Measurements from ENCODE around the gene ZFP1.

ZFP1 gene

GRCh38 chr16:75197522-75198134, 49.3 kb downstream of the ZFP1 start:
- TF ChIP-seq CTCF (IDR thresholded peaks at IDR 0.05; ENCODE audit: borderline replicate concordance, extremely low read depth, low read length, poor library complexity, severe bottlenecking) (peak; percentile 10), EZH2 (IDR thresholded peaks at IDR 0.05; ENCODE audit: borderline replicate concordance, low read depth, low read length, severe bottlenecking) (no peak)
- no peak for DNase-seq
- no peak for ATAC-seq (ENCODE audit: insufficient read depth, low read depth)

GRCh38 chr16:75198135-75198600, 49.8 kb downstream of the ZFP1 start:
- H3K36me3 ChIP-seq (ENCODE audit: insufficient read depth, low read length), result no peaks in the 10 kb centered on the region
- no peak overlapping the region for H3K4me2 ChIP-seq (ENCODE audit: insufficient read depth, low read length)
- DNase-seq, result no peak
- no peak for ATAC-seq (ENCODE audit: insufficient read depth, low read depth)
- H3K9ac ChIP-seq (ENCODE audit: low read depth, low read length), result no peak overlapping the region
- no peaks in the 10 kb centered on the region for H3K79me2 ChIP-seq (ENCODE audit: insufficient read depth, low read length)
- no peaks in the 10 kb centered on the region for H4K20me1 ChIP-seq (ENCODE audit: insufficient read depth, low read length)
- no peak overlapping the region for H3K27ac ChIP-seq (ENCODE audit: low read length)
- no peaks in the 10 kb centered on the region for H3K9me3 ChIP-seq (ENCODE audit: insufficient read depth, low read length, severe bottlenecking)
- no peaks in the 10 kb centered on the region for H3K27me3 ChIP-seq (ENCODE audit: insufficient read depth, low read length, poor library complexity)
- peaks cover 4% of the 10 kb centered on the region for H3K4me1 ChIP-seq (ENCODE audit: insufficient read depth, low read length)
- TF ChIP-seq CTCF (IDR thresholded peaks at IDR 0.05; ENCODE audit: borderline replicate concordance, extremely low read depth, low read length, poor library complexity, severe bottlenecking) (no peak), EZH2 (IDR thresholded peaks at IDR 0.05; ENCODE audit: borderline replicate concordance, low read depth, low read length, severe bottlenecking) (no peak)
- no peak overlapping the region for H3K4me3 ChIP-seq (ENCODE audit: low read depth in 1 of 2, low read length in 2 of 2)
- no peak overlapping the region for H2AFZ ChIP-seq (ENCODE audit: low read depth, low read length)

More at GRCh38 chr16:75197522-75198134, 49.3 kb downstream of the ZFP1 start:
- no peak overlapping the region for H3K4me2 ChIP-seq (ENCODE audit: insufficient read depth, low read length)
- H3K36me3 ChIP-seq (ENCODE audit: insufficient read depth, low read length), result no peaks in the 10 kb centered on the region
- no peaks in the 10 kb centered on the region for H3K9me3 ChIP-seq (ENCODE audit: insufficient read depth, low read length, severe bottlenecking)
- no peaks in the 10 kb centered on the region for H4K20me1 ChIP-seq (ENCODE audit: insufficient read depth, low read length)
- no peaks in the 10 kb centered on the region for H3K79me2 ChIP-seq (ENCODE audit: insufficient read depth, low read length)
- no peak overlapping the region for H2AFZ ChIP-seq (ENCODE audit: low read depth, low read length)
- no peaks in the 10 kb centered on the region for H3K27me3 ChIP-seq (ENCODE audit: insufficient read depth, low read length, poor library complexity)
- no peak overlapping the region for H3K27ac ChIP-seq (ENCODE audit: low read length)
- no peak overlapping the region for H3K4me3 ChIP-seq (ENCODE audit: low read depth in 1 of 2, low read length in 2 of 2)
- H3K4me1 ChIP-seq (ENCODE audit: insufficient read depth, low read length), result peaks cover 4% of the 10 kb centered on the region
- H3K9ac ChIP-seq (ENCODE audit: low read depth, low read length), result no peak overlapping the region

- no peaks in the 10 kb centered on the region for H4K20me1 ChIP-seq (ENCODE audit: insufficient read depth, low read length)
- DNase-seq (no peak), ATAC-seq (ENCODE audit: insufficient read depth, low read depth) (no peak)
- no peak overlapping the region for H3K27ac ChIP-seq (ENCODE audit: low read length)
- H2AFZ ChIP-seq (ENCODE audit: low read depth, low read length), result no peak overlapping the region
- no peak overlapping the region for H3K4me2 ChIP-seq (ENCODE audit: insufficient read depth, low read length)
- no peak overlapping the region for H3K9ac ChIP-seq (ENCODE audit: low read depth, low read length)
- H3K4me3 ChIP-seq (ENCODE audit: low read depth in 1 of 2, low read length in 2 of 2), result no peak overlapping the region
- peaks cover 4% of the 10 kb centered on the region for H3K4me1 ChIP-seq (ENCODE audit: insufficient read depth, low read length)
- H3K9me3 ChIP-seq (ENCODE audit: insufficient read depth, low read length, severe bottlenecking), result no peaks in the 10 kb centered on the region
- H3K79me2 ChIP-seq (ENCODE audit: insufficient read depth, low read length), result no peaks in the 10 kb centered on the region
- no peaks in the 10 kb centered on the region for H3K27me3 ChIP-seq (ENCODE audit: insufficient read depth, low read length, poor library complexity)
- TF ChIP-seq CTCF (IDR thresholded peaks at IDR 0.05; ENCODE audit: borderline replicate concordance, extremely low read depth, low read length, poor library complexity, severe bottlenecking) (no peak), EZH2 (IDR thresholded peaks at IDR 0.05; ENCODE audit: borderline replicate concordance, low read depth, low read length, severe bottlenecking) (no peak)
- no peaks in the 10 kb centered on the region for H3K36me3 ChIP-seq (ENCODE audit: insufficient read depth, low read length)
Observed at GRCh38 chr16:75202069-75202590, 53.8 kb downstream of the ZFP1 start.
